Measurements from ENCODE around the gene PPP2R3A.
"Not testable (repeated sequence)": the region's sequence is repeated elsewhere in the genome, so short reads cannot be mapped to it uniquely, and the experiment has no call there.

The PPP2R3A gene

GRCh38 chr3:136105044-136105443 lies 139.5 kb downstream of the PPP2R3A start:
- DNase-seq, result no peak

- DNase-seq, result no peak
Measured at GRCh38 chr3:136106101-136106500, 140.6 kb downstream of the PPP2R3A start.

GRCh38 chr3:136109499-136109898 lies 144.0 kb downstream of the PPP2R3A start:
- no peak for DNase-seq

- no peak for DNase-seq
Measured at GRCh38 chr3:136110481-136110880, 145.0 kb downstream of the PPP2R3A start.

- no peak for DNase-seq
Measured at GRCh38 chr3:136114421-136114820, 148.9 kb downstream of the PPP2R3A start.

GRCh38 chr3:136119332-136119731 lies 153.8 kb downstream of the PPP2R3A start:
- not testable (repeated sequence) for DNase-seq

GRCh38 chr3:136119783-136120182 lies 154.3 kb downstream of the PPP2R3A start:
- DNase-seq, result not testable (repeated sequence)

GRCh38 chr3:136120373-136121348 lies 155.1 kb downstream of the PPP2R3A start:
- DNase-seq, result no peak

GRCh38 chr3:136122006-136122405 lies 156.5 kb downstream of the PPP2R3A start:
- DNase-seq, result no peak

GRCh38 chr3:136131647-136132046 lies 166.1 kb downstream of the PPP2R3A start:
- DNase-seq, result not testable (repeated sequence)

- DNase-seq, result no peak
Measured at GRCh38 chr3:136134091-136134490, 168.6 kb downstream of the PPP2R3A start.

- DNase-seq, result no peak
Measured at GRCh38 chr3:136135039-136135802, 169.7 kb downstream of the PPP2R3A start.

- DNase-seq, result no peak
Measured at GRCh38 chr3:136136454-136136853, 170.9 kb downstream of the PPP2R3A start.

GRCh38 chr3:136141291-136141785 lies 175.8 kb downstream of the PPP2R3A start:
- DNase-seq, result no peak

- no peak for DNase-seq
Measured at GRCh38 chr3:136141891-136142290, 176.4 kb downstream of the PPP2R3A start.

GRCh38 chr3:136142592-136142991 lies 177.1 kb downstream of the PPP2R3A start:
- DNase-seq, result peak; percentile 78 to 97

GRCh38 chr3:136144397-136144796 lies 178.9 kb downstream of the PPP2R3A start:
- DNase-seq, result not testable (repeated sequence)

GRCh38 chr3:136146981-136147729 lies 181.6 kb downstream of the PPP2R3A start:
- peak in 1 of 2 experiments; percentile 22 for DNase-seq

- DNase-seq, result peak in 1 of 2 experiments; percentile 33
Measured at GRCh38 chr3:136149667-136150066, 184.1 kb downstream of the PPP2R3A start.

GRCh38 chr3:136151219-136151618 lies 185.7 kb downstream of the PPP2R3A start:
- DNase-seq, result no peak

GRCh38 chr3:136152176-136152843 lies 186.8 kb downstream of the PPP2R3A start:
- no peak for DNase-seq

GRCh38 chr3:136152963-136153362 lies 187.4 kb downstream of the PPP2R3A start:
- no peak for DNase-seq

All from SW 1271 (cell line).